WTC11 (cell line): Measurements from ENCODE around the gene CPVL. TPM values are rescaled to one million over a fixed set of nuclear protein-coding genes. Genes with fewer than 3 reads are reported as not detected.

Experiments used
- ATF1 ChIP-seq: sonication (generic); formaldehyde crosslinking; IDR thresholded peaks from 2 replicates; pipeline ENCODE4 v1.8.1; 2023; ENCODE audit warnings: mild to moderate bottlenecking, moderate library complexity, missing genetic modification reagents
- CBFB ChIP-seq: sonication (generic); formaldehyde crosslinking; IDR thresholded peaks from 2 replicates; pipeline ENCODE4 v1.8.1; 2022; ENCODE audit warnings: mild to moderate bottlenecking, low read depth, missing genetic modification reagents
- CREB1 ChIP-seq: sonication (generic); formaldehyde crosslinking; IDR thresholded peaks from 2 replicates; pipeline ENCODE4 v1.8.0; 2023; ENCODE audit warnings: mild to moderate bottlenecking, missing genetic modification reagents
- CREM ChIP-seq: sonication (generic); formaldehyde crosslinking; IDR thresholded peaks from 2 replicates; pipeline ENCODE4 v1.8.1; 2022; ENCODE audit warnings: mild to moderate bottlenecking, missing genetic modification reagents, moderate library complexity
- FOXK1 ChIP-seq: sonication (generic); formaldehyde crosslinking; IDR thresholded peaks from 2 replicates; pipeline ENCODE4 v1.8.0; 2022; ENCODE audit warnings: mild to moderate bottlenecking, moderate library complexity, missing genetic modification reagents
- GTF2I ChIP-seq: fragments of 250-450 bp; sonication (Bioruptor Pico); conservative IDR thresholded peaks from 2 replicates; pipeline ENCODE4 v1.4.0; 2021; ENCODE audit warnings: mild to moderate bottlenecking
- IRF2 ChIP-seq: sonication (generic); formaldehyde crosslinking; IDR thresholded peaks from 2 replicates; pipeline ENCODE4 v1.8.0; 2022; ENCODE audit warnings: low read depth, missing genetic modification reagents, borderline replicate concordance
- KAT7 ChIP-seq: sonication (generic); formaldehyde crosslinking; IDR thresholded peaks from 2 replicates; pipeline ENCODE4 v1.8.1; 2023; ENCODE audit warnings: missing genetic modification reagents, mild to moderate bottlenecking, borderline replicate concordance
- NFATC4 ChIP-seq: fragments of 250-450 bp; sonication (Bioruptor Pico); IDR thresholded peaks from 2 replicates; pipeline ENCODE4 v1.9.0; 2021; ENCODE audit warnings: mild to moderate bottlenecking
- NFE2L1 ChIP-seq: sonication (generic); formaldehyde crosslinking; IDR thresholded peaks from 2 replicates; pipeline ENCODE4 v1.8.1; 2023; ENCODE audit warnings: missing genetic modification reagents
- NFYB ChIP-seq: sonication (generic); formaldehyde crosslinking; conservative IDR thresholded peaks from 2 replicates; pipeline ENCODE4 v1.8.0; 2022; ENCODE audit warnings: low read depth, missing genetic modification reagents
- NR1H2 ChIP-seq: sonication (generic); formaldehyde crosslinking; IDR thresholded peaks from 2 replicates; pipeline ENCODE4 v1.9.0; 2021; ENCODE audit warnings: mild to moderate bottlenecking, moderate library complexity, missing genetic modification reagents
- PRRX2 ChIP-seq: fragments of 250-450 bp; sonication (Bioruptor Pico); IDR thresholded peaks from 2 replicates; pipeline ENCODE4 v1.8.0; 2021; ENCODE audit warnings: mild to moderate bottlenecking
- RORB ChIP-seq: fragments of 250-450 bp; sonication (Bioruptor Pico); IDR thresholded peaks from 2 replicates; pipeline ENCODE4 v1.9.0; 2021; ENCODE audit warnings: mild to moderate bottlenecking
- SOX15 ChIP-seq: fragments of 250-450 bp; sonication (Bioruptor Pico); IDR thresholded peaks from 2 replicates; pipeline ENCODE4 v1.9.0; 2021; ENCODE audit warnings: mild to moderate bottlenecking
- TEAD4 ChIP-seq: sonication (generic); formaldehyde crosslinking; IDR thresholded peaks from 2 replicates; pipeline ENCODE4 v1.8.0; 2022; ENCODE audit warnings: mild to moderate bottlenecking, missing genetic modification reagents
- TP53 ChIP-seq: sonication (generic); formaldehyde crosslinking; IDR thresholded peaks from 2 replicates; pipeline ENCODE4 v1.8.1; 2023; ENCODE audit warnings: mild to moderate bottlenecking, missing genetic modification reagents
- ZNF232 ChIP-seq: sonication (generic); formaldehyde crosslinking; IDR thresholded peaks from 2 replicates; pipeline ENCODE4 v1.8.0; 2022; ENCODE audit warnings: mild to moderate bottlenecking, missing genetic modification reagents
- ZNF396 ChIP-seq: fragments of 250-450 bp; sonication (Bioruptor Pico); IDR thresholded peaks from 2 replicates; pipeline ENCODE4 v1.8.0; 2021; ENCODE audit warnings: mild to moderate bottlenecking, moderate library complexity, borderline replicate concordance
- total RNA-seq: library from RNA; stranded (reverse); gene quantifications from 3 replicates; pipeline ENCODE4 v1.2.3, GENCODE V29; 2021
- TF ChIP-seq, protein P1 (sequence below): fragments of 250-450 bp; sonication (Bioruptor Pico); IDR thresholded peaks from 2 replicates; pipeline ENCODE4 v1.9.0; 2021; ENCODE audit warnings: mild to moderate bottlenecking, borderline replicate concordance
- TF ChIP-seq, protein P2 (sequence below): sonication (generic); formaldehyde crosslinking; IDR thresholded peaks from 2 replicates; pipeline ENCODE4 v1.8.1; 2022; ENCODE audit warnings: mild to moderate bottlenecking, missing genetic modification reagents, moderate library complexity, borderline replicate concordance
- TF ChIP-seq, protein P3 (sequence below): sonication (generic); formaldehyde crosslinking; conservative IDR thresholded peaks from 2 replicates; pipeline ENCODE4 v1.8.1; 2022; ENCODE audit warnings: mild to moderate bottlenecking, missing genetic modification reagents
- TF ChIP-seq, protein P4 (sequence below): sonication (generic); formaldehyde crosslinking; IDR thresholded peaks from 2 replicates; pipeline ENCODE4 v1.8.1; 2022; ENCODE audit warnings: low read depth, missing genetic modification reagents, borderline replicate concordance
- TF ChIP-seq, protein P5 (sequence below): sonication (generic); formaldehyde crosslinking; IDR thresholded peaks from 2 replicates; pipeline ENCODE4 v1.8.1; 2023; ENCODE audit warnings: mild to moderate bottlenecking, moderate library complexity, missing genetic modification reagents
- TF ChIP-seq, protein P6 (sequence below): sonication (generic); formaldehyde crosslinking; IDR thresholded peaks from 2 replicates; pipeline ENCODE4 v1.8.1; 2022; ENCODE audit warnings: low read depth, mild to moderate bottlenecking, moderate library complexity, missing genetic modification reagents, borderline replicate concordance
- TF ChIP-seq, protein P7 (sequence below): fragments of 250-450 bp; sonication (Bioruptor Pico); IDR thresholded peaks from 2 replicates; pipeline ENCODE4 v1.9.0; 2021; ENCODE audit warnings: moderate library complexity, mild to moderate bottlenecking, inconsistent platforms, borderline replicate concordance
- TF ChIP-seq, protein P8 (sequence below): sonication (generic); formaldehyde crosslinking; IDR thresholded peaks from 2 replicates; pipeline ENCODE4 v1.8.0; 2022; ENCODE audit warnings: mild to moderate bottlenecking, missing genetic modification reagents

The CPVL gene
- total RNA-seq, 1 experiment from 2014 or later, result 34.2 TPM

DNA sequence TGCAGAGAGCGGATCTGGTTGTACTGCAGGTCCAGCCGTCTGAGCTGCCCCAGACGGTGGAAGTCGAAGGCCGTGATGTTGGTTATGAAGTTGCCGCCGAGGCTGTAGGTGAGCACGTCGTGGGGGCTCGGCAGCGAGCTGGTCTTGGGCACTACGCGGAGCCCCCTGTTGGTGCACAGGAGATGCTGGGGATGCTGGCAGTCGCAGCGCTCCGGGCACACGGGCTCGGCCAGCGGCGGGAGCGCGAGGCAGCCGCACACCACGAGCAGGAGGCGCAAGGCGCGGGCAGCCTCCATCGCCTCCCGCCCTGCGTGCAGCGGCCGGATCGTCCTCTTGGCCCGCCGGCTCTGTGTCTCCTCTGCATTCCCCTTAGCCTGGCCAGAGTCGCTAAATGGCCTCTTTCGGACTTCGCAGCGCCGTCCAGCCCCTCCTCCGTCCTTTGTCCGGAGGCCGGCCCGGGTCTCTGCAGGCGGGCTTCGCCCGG is 188.5 kb downstream of the CPVL start (continued):
- TF ChIP-seq CREM (CRISPR knock-in tag), result no peak
- no peak; the same call in 1 of the 2 replicates for TF ChIP-seq CBFB (CRISPR knock-in tag)
- TF ChIP-seq PRRX2 (CRISPR knock-in tag), result no peak
- no peak for TF ChIP-seq GTF2I (CRISPR knock-in tag)
- TF ChIP-seq ZNF232 (CRISPR knock-in tag), result peak; percentile 30; the same call in 1 of the 2 replicates
- TF ChIP-seq, protein P1, sequence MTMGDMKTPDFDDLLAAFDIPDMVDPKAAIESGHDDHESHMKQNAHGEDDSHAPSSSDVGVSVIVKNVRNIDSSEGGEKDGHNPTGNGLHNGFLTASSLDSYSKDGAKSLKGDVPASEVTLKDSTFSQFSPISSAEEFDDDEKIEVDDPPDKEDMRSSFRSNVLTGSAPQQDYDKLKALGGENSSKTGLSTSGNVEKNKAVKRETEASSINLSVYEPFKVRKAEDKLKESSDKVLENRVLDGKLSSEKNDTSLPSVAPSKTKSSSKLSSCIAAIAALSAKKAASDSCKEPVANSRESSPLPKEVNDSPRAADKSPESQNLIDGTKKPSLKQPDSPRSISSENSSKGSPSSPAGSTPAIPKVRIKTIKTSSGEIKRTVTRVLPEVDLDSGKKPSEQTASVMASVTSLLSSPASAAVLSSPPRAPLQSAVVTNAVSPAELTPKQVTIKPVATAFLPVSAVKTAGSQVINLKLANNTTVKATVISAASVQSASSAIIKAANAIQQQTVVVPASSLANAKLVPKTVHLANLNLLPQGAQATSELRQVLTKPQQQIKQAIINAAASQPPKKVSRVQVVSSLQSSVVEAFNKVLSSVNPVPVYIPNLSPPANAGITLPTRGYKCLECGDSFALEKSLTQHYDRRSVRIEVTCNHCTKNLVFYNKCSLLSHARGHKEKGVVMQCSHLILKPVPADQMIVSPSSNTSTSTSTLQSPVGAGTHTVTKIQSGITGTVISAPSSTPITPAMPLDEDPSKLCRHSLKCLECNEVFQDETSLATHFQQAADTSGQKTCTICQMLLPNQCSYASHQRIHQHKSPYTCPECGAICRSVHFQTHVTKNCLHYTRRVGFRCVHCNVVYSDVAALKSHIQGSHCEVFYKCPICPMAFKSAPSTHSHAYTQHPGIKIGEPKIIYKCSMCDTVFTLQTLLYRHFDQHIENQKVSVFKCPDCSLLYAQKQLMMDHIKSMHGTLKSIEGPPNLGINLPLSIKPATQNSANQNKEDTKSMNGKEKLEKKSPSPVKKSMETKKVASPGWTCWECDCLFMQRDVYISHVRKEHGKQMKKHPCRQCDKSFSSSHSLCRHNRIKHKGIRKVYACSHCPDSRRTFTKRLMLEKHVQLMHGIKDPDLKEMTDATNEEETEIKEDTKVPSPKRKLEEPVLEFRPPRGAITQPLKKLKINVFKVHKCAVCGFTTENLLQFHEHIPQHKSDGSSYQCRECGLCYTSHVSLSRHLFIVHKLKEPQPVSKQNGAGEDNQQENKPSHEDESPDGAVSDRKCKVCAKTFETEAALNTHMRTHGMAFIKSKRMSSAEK (CRISPR knock-in tag), result no peak
- TF ChIP-seq RORB (CRISPR knock-in tag), result no peak
- TF ChIP-seq ZNF396 (CRISPR knock-in tag), result no peak
- TF ChIP-seq, protein P2, sequence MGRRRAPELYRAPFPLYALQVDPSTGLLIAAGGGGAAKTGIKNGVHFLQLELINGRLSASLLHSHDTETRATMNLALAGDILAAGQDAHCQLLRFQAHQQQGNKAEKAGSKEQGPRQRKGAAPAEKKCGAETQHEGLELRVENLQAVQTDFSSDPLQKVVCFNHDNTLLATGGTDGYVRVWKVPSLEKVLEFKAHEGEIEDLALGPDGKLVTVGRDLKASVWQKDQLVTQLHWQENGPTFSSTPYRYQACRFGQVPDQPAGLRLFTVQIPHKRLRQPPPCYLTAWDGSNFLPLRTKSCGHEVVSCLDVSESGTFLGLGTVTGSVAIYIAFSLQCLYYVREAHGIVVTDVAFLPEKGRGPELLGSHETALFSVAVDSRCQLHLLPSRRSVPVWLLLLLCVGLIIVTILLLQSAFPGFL (CRISPR knock-in tag), result no peak
- TF ChIP-seq TEAD4, result peak; percentile 57; the same call in 1 of the 2 replicates
- TF ChIP-seq, protein P3, sequence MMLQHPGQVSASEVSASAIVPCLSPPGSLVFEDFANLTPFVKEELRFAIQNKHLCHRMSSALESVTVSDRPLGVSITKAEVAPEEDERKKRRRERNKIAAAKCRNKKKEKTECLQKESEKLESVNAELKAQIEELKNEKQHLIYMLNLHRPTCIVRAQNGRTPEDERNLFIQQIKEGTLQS, result no peak
- TF ChIP-seq, protein P4, sequence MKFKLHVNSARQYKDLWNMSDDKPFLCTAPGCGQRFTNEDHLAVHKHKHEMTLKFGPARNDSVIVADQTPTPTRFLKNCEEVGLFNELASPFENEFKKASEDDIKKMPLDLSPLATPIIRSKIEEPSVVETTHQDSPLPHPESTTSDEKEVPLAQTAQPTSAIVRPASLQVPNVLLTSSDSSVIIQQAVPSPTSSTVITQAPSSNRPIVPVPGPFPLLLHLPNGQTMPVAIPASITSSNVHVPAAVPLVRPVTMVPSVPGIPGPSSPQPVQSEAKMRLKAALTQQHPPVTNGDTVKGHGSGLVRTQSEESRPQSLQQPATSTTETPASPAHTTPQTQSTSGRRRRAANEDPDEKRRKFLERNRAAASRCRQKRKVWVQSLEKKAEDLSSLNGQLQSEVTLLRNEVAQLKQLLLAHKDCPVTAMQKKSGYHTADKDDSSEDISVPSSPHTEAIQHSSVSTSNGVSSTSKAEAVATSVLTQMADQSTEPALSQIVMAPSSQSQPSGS (CRISPR knock-in tag), result no peak
- TF ChIP-seq, protein P5, sequence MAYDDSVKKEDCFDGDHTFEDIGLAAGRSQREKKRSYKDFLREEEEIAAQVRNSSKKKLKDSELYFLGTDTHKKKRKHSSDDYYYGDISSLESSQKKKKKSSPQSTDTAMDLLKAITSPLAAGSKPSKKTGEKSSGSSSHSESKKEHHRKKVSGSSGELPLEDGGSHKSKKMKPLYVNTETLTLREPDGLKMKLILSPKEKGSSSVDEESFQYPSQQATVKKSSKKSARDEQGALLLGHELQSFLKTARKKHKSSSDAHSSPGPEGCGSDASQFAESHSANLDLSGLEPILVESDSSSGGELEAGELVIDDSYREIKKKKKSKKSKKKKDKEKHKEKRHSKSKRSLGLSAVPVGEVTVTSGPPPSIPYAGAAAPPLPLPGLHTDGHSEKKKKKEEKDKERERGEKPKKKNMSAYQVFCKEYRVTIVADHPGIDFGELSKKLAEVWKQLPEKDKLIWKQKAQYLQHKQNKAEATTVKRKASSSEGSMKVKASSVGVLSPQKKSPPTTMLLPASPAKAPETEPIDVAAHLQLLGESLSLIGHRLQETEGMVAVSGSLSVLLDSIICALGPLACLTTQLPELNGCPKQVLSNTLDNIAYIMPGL (CRISPR knock-in tag), result no peak
- TF ChIP-seq KAT7 (CRISPR knock-in tag), result peak; percentile 45; the same call in 1 of the 2 replicates
- TF ChIP-seq, protein P6, sequence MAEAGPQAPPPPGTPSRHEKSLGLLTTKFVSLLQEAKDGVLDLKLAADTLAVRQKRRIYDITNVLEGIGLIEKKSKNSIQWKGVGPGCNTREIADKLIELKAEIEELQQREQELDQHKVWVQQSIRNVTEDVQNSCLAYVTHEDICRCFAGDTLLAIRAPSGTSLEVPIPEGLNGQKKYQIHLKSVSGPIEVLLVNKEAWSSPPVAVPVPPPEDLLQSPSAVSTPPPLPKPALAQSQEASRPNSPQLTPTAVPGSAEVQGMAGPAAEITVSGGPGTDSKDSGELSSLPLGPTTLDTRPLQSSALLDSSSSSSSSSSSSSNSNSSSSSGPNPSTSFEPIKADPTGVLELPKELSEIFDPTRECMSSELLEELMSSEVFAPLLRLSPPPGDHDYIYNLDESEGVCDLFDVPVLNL (CRISPR knock-in tag), result no peak
- TF ChIP-seq, protein P7, sequence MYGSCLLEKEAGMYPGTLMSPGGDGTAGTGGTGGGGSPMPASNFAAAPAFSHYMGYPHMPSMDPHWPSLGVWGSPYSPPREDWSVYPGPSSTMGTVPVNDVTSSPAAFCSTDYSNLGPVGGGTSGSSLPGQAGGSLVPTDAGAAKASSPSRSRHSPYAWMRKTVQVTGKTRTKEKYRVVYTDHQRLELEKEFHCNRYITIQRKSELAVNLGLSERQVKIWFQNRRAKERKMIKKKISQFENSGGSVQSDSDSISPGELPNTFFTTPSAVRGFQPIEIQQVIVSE (CRISPR knock-in tag), result no peak
- TF ChIP-seq IRF2 (CRISPR knock-in tag), result no peak
- TF ChIP-seq, protein P8, sequence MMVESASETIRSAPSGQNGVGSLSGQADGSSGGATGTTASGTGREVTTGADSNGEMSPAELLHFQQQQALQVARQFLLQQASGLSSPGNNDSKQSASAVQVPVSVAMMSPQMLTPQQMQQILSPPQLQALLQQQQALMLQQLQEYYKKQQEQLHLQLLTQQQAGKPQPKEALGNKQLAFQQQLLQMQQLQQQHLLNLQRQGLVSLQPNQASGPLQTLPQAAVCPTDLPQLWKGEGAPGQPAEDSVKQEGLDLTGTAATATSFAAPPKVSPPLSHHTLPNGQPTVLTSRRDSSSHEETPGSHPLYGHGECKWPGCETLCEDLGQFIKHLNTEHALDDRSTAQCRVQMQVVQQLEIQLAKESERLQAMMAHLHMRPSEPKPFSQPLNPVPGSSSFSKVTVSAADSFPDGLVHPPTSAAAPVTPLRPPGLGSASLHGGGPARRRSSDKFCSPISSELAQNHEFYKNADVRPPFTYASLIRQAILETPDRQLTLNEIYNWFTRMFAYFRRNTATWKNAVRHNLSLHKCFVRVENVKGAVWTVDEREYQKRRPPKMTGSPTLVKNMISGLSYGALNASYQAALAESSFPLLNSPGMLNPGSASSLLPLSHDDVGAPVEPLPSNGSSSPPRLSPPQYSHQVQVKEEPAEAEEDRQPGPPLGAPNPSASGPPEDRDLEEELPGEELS (CRISPR knock-in tag), result peak; percentile 98
- no peak for TF ChIP-seq NR1H2 (CRISPR knock-in tag)
- TF ChIP-seq NFATC4, result no peak
- no peak; the same call in 1 of the 2 replicates for TF ChIP-seq NFE2L1
- no peak for TF ChIP-seq SOX15 (CRISPR knock-in tag)
- no peak; the same call in 1 of the 2 replicates for TF ChIP-seq FOXK1
- TF ChIP-seq ATF1 (CRISPR knock-in tag), result no peak
- no peak for TF ChIP-seq NFYB (CRISPR knock-in tag)
- TF ChIP-seq CREB1 (CRISPR knock-in tag), result peak; percentile 30; the same call in 1 of the 2 replicates
- no peak for TF ChIP-seq TP53 (CRISPR knock-in tag)
